ENCODE data around the gene DACT2.
"Not testable (repeated sequence)": the region's sequence is repeated elsewhere in the genome, so short reads cannot be mapped to it uniquely, and the experiment has no call there.

Gene DACT2

GRCh38 chr6:168322966-168323365 is 3.4 kb upstream of the DACT2 start:
- DNase-seq (ENCODE audit: low read depth in 1 of 2, low spot score in 1 of 2): no peak

- DNase-seq (ENCODE audit: low read depth in 1 of 2, low spot score in 1 of 2): no peak
These were observed 1.1 kb upstream of the DACT2 start for GRCh38 chr6:168320634-168321033.

- no peak for DNase-seq (ENCODE audit: low read depth in 1 of 2, low spot score in 1 of 2)
These were observed 848 bp downstream of the DACT2 start for GRCh38 chr6:168318579-168319278.

GRCh38 chr6:168318090-168318489 is 1.5 kb downstream of the DACT2 start:
- DNase-seq (ENCODE audit: low read depth in 1 of 2, low spot score in 1 of 2): no peak

- DNase-seq (ENCODE audit: low read depth in 1 of 2, low spot score in 1 of 2): no peak
These were observed 4.0 kb downstream of the DACT2 start for GRCh38 chr6:168315596-168315995.

GRCh38 chr6:168314948-168315347 is 4.6 kb downstream of the DACT2 start:
- DNase-seq (ENCODE audit: low read depth in 1 of 2, low spot score in 1 of 2): no peak

- DNase-seq (ENCODE audit: low read depth in 1 of 2, low spot score in 1 of 2): no peak
These were observed 5.6 kb downstream of the DACT2 start for GRCh38 chr6:168314021-168314420.

- DNase-seq (ENCODE audit: low read depth in 1 of 2, low spot score in 1 of 2): no peak
These were observed 6.1 kb downstream of the DACT2 start for GRCh38 chr6:168313431-168314011.

GRCh38 chr6:168312125-168312507 is 7.5 kb downstream of the DACT2 start:
- not testable (repeated sequence) for DNase-seq (ENCODE audit: low read depth in 1 of 2, low spot score in 1 of 2)

- DNase-seq (ENCODE audit: low read depth in 1 of 2, low spot score in 1 of 2): no peak
These were observed 8.0 kb downstream of the DACT2 start for GRCh38 chr6:168311410-168312124.

- DNase-seq (ENCODE audit: low read depth in 1 of 2, low spot score in 1 of 2): no peak
These were observed 8.6 kb downstream of the DACT2 start for GRCh38 chr6:168310945-168311344.

- no peak for DNase-seq (ENCODE audit: low read depth in 1 of 2, low spot score in 1 of 2)
These were observed 9.2 kb downstream of the DACT2 start for GRCh38 chr6:168310403-168310802.

GRCh38 chr6:168309997-168310396 is 9.6 kb downstream of the DACT2 start:
- no peak for DNase-seq (ENCODE audit: low read depth in 1 of 2, low spot score in 1 of 2)

GRCh38 chr6:168309183-168309582 is 10.4 kb downstream of the DACT2 start:
- no peak for DNase-seq (ENCODE audit: low read depth in 1 of 2, low spot score in 1 of 2)

- DNase-seq (ENCODE audit: low read depth in 1 of 2, low spot score in 1 of 2): no peak
These were observed 11.0 kb downstream of the DACT2 start for GRCh38 chr6:168308390-168309144.

- no peak for DNase-seq (ENCODE audit: low read depth in 1 of 2, low spot score in 1 of 2)
These were observed 11.9 kb downstream of the DACT2 start for GRCh38 chr6:168307695-168308021.

GRCh38 chr6:168307015-168307694 is 12.4 kb downstream of the DACT2 start:
- DNase-seq (ENCODE audit: low read depth in 1 of 2, low spot score in 1 of 2): no peak

- DNase-seq (ENCODE audit: low read depth in 1 of 2, low spot score in 1 of 2): no peak
These were observed 13.7 kb downstream of the DACT2 start for GRCh38 chr6:168305863-168306262.

GRCh38 chr6:168305096-168305749 is 14.4 kb downstream of the DACT2 start:
- no peak for DNase-seq (ENCODE audit: low read depth in 1 of 2, low spot score in 1 of 2)

- no peak for DNase-seq (ENCODE audit: low read depth in 1 of 2, low spot score in 1 of 2)
These were observed 14.9 kb downstream of the DACT2 start for GRCh38 chr6:168304752-168305015.

All from activated T-helper 1 cell treated with anti-CD3 and anti-CD28 coated beads, Interleukin-2, amount 50 U/mL, for 16 hours (primary cell).